Measurements from ENCODE around the gene NNMT.
"Not testable (repeated sequence)": the region's sequence is repeated elsewhere in the genome, so short reads cannot be mapped to it uniquely, and the experiment has no call there.

NNMT gene

DNA sequence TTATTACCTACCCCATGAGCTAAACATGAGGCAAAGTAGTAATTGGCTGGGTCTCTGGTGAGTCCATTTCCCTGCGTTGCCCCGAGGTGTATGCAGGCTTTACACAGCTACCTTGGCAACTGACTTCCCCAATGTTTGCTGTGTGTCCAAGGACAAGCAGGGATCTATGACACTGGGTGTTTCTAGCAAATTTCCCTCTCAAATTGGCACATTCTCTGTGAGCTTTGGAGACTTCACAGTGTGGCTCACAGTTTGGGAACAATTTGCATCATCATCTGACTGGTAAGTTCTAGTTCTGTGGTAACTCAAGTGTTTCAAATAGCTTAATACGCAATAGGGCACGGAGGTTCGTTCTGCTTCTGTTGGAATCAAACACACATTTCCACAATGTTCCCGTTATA is 12.5 kb downstream of the NNMT start:
- no peak for DNase-seq (ENCODE audit: low read depth, low spot score)

- DNase-seq (ENCODE audit: low read depth, low spot score): no peak
Measured at GRCh38 chr11:114309517-114309916, 13.3 kb downstream of the NNMT start.

DNA sequence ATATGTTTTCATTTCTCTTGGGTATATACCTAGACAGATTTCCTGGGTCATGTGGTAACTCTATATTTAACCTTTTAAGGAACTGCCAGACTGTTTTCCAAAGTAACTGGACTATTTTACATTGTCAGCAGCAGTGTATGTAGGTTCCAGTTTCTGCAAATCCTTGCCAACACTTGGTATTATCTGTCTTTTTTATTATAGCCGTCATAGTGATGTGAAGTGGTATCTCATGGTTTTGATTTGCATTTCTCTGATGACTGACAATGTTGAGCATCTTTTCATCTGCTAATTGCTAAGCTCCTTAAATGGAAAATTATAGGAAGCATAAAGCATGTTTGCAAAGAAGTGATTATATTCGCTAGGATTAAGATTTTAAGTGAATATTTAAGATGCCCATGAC is 13.9 kb downstream of the NNMT start:
- DNase-seq (ENCODE audit: low read depth, low spot score): no peak

DNA sequence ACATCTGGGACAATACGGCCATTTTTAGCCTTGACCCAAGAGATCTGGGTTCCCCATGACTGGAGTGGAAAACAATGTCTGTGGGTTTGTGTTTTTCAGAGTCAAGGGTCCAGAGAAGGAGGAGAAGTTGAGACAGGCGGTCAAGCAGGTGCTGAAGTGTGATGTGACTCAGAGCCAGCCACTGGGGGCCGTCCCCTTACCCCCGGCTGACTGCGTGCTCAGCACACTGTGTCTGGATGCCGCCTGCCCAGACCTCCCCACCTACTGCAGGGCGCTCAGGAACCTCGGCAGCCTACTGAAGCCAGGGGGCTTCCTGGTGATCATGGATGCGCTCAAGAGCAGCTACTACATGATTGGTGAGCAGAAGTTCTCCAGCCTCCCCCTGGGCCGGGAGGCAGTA is 15.7 kb downstream of the NNMT start:
- DNase-seq (ENCODE audit: low read depth, low spot score): no peak

DNA sequence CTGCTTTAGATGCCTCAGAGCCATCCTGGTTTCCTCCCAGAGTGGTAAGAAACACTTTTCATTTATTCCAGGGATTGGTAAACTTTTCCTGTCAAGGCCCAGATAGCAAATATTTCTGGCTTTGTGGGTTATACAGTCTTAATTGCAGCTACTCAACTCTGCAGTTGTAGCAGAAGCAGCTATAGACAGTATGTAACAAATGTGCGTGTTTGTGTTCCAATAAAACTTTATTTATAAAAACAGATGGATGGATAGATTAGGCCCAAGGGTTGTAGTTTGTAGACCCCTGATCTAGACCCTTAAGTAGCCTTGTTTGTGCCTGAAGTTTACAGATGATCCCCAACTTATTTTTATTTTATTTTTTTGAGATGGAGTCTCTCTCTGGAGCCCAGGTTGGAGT is 17.9 kb downstream of the NNMT start:
- DNase-seq (ENCODE audit: low read depth, low spot score): no peak

- no peak for DNase-seq (ENCODE audit: low read depth, low spot score)
Measured at GRCh38 chr11:114315749-114316368, 19.7 kb downstream of the NNMT start.

- DNase-seq (ENCODE audit: low read depth, low spot score): no peak
Measured at GRCh38 chr11:114316980-114317786, 21.0 kb downstream of the NNMT start.

DNA sequence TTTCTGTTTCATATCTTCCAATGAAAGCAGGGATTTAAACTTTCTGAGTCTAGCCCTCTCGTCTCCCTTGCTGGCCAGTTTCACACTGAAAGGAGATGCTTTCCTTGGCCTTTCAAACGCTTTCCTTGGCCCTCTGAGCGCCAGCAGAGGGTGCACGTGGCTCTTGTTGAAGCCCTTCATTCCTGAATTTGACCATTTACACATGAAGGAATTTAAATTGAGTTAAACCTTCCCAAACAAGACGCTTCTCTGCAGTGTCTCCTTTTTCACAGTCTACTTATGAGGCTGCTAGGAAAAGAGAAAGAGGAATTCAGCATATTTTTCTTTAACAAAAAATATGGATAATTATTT is 21.6 kb downstream of the NNMT start:
- DNase-seq (ENCODE audit: low read depth, low spot score): no peak

GRCh38 chr11:114318361-114318760 is 22.2 kb downstream of the NNMT start:
- DNase-seq (ENCODE audit: low read depth, low spot score): no peak

DNA sequence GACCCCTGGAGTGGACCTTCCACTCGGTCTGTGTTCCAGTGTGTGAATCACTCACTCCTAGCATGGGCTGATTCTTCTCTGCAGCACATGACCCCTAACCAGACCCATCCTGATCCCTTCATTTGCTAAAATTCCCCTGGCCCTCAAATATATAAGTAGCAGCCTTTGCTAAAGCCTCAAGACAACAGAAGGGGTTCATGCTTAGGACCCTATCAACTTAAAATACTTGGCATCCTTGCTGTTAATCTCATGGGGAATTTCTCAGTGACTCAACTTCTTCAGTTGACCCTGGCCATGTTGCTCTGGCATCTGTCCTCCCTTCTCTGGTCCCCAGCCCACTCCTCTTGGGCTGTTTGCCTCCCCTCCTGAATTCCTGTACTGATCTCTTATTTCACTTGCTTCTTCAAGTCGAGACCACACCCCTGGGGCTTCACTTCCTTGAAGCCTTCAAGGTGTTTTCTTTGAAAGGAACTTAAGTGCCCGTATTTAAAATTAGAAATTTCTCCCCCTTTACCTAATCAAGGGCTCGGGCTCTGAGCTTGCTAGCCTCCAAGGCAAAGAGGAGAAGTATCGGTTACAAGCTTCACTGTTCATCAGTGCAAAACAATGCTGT is 23.6 kb downstream of the NNMT start:
- no peak for DNase-seq (ENCODE audit: low read depth, low spot score)

DNA sequence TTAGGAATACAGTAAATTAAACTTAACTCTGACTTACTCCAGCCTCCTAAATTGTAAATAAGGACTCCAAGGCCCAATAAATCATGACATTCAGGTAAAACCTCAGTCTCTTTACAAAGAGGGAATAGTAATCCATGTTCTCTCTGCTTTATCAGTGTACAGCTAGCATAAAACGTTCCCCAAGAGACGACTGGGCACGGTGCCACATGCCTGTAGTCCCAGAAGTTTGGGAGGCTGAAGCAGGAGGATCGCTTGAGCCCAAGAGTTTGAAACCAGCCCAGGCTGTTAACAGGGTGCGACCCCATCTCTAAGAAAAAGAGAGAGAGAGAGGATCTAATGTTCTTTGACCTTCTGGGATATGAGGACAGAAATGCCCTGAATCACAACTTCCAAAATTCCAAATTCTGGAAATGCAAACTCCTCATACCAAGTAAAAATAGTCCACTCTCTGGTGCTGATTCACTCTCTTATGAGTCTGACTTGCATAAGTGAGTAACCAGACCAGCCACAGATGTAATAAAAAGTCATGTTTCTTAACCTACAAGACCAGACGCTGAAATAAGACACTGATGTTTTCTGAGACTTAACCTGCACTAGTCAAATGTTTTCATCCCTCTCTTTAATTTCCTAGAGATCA is 25.5 kb downstream of the NNMT start:
- DNase-seq (ENCODE audit: low read depth, low spot score): no peak

DNA sequence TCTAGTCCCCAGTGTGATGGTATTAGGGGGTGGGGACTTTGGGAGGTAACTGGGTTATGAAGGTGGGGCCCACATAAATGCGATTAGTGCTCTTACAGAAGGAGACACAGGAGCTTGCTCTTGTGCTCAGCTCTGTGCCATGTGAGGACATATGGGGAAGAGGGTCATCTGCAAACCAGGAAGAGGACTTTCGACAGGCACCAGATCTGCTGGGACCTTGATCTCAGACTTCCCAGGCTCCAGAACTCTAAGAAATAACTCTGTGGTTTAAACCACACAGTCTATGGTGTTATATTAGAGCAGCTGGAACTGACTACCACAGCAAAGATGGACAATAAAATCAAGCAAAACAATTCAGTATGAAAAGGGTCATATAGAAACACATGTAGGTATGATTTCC is 26.7 kb downstream of the NNMT start:
- no peak for DNase-seq (ENCODE audit: low read depth, low spot score)

GRCh38 chr11:114326151-114326550 is 30.0 kb downstream of the NNMT start:
- no peak for DNase-seq (ENCODE audit: low read depth, low spot score)

DNA sequence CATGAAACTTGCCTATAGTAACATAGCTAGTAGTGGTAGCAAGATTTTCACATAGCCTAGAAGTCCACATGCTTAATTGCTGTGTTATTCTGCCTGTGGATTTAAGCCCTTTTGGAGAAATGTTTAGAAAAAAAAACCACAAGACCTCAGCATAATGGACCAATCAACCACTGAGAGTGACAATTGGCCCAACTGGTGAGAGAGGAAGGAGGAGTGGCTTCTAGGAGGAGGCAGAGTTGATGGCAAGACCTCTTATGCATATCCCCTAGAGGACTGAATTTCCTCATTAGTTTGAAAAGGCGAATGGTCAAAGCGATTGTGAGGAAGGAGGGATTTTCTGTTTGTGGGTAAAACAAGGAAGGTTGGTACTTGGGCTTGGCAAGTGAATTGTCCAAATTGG is 30.6 kb downstream of the NNMT start:
- no peak for DNase-seq (ENCODE audit: low read depth, low spot score)

DNA sequence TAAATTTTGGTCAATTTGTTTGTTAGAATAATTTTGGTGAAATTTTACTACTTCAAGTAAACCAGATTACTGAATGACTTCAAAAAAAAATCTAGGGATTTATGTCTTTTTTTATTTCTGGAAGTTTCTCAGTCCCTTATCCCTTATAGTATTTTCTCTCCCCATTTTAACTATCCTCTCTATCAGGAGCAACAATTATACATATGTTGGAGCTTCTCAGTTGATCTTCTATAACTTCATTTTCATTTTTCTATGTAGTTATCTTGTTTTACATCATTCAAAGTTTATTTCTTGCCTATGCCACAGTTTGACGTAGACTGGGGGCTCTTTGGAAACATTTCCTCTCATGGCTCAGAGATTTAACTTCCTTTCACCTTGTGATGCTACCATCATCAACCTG is 34.2 kb downstream of the NNMT start:
- DNase-seq (ENCODE audit: low read depth, low spot score): no peak

DNA sequence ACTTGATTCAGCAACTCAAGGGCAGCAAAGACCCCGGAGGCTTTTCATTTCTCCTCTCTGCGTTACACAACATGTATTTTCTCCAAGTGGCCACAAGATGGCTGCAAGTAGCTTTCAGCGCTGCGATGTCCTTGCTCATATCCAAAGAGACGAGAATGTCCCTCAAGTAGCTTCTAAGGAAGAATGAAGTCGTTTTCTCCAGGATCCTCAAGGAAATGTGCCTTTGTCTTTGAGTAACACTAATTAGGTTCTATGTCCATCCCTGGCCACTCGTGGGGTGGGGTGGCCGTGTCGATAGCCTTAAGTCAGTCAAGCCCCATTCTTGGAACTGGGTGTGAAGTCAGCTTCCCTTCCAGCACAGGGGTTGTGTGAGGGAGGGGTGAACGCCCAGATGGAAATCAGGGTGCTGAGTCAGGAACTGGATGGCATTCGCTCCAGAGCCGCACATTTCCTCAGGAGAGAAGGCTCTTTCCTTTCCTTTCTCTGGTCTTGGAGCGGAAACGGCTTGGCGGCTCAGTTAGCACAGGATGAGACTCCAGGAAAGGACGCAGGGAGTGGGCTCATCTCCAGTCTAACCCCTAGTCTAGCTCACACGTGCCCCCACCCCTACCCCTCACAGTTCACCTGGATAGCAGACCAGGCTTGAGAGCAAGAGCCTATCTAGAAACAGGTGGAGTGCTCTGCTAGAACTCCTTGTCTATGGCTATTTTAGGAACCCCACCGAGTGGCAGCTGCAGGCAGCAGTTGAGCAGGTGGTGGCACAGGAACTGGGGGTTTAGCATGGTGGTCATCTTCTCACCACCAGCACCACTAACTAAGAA is 44.3 kb downstream of the NNMT start:
- no peak for DNase-seq (ENCODE audit: low read depth, low spot score)

DNA sequence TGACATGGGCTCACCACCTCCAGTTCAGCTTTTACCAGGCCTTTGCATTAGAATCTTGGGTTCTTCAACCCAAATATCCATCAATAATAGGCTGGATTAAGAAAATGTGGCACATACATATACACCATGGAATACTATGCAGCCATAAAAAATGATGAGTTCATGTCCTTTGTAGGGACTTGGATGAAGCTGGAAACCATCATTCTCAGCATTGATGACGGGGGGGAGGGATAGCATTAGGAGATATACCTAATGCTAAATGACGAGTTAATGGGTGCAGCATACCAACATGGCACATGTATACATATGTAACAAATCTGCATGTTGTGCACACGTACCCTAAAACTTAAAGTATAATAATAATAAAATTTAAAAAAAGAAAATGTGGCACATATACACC is 45.5 kb downstream of the NNMT start:
- not testable (repeated sequence) for DNase-seq (ENCODE audit: low read depth, low spot score)

DNA sequence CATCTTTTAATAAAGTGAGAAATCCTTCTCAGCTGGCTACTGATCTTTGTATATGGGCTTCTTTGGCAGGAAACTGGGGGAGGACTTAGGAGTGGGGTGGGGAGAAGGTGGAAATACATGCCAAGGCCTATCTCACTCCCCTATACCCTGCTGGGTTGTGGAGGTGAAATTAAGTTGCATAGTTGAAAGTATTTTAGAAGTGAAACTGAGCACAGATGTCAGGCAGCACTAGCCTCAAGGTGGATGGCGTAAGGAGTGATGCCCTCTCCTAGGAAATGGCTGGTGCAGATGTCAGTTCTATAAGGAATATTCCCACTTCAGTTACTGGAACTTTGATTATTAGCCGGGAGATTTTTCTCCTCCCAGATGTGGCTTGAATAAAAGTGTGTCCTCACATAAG is 46.3 kb downstream of the NNMT start:
- no peak for DNase-seq (ENCODE audit: low read depth, low spot score)

DNA sequence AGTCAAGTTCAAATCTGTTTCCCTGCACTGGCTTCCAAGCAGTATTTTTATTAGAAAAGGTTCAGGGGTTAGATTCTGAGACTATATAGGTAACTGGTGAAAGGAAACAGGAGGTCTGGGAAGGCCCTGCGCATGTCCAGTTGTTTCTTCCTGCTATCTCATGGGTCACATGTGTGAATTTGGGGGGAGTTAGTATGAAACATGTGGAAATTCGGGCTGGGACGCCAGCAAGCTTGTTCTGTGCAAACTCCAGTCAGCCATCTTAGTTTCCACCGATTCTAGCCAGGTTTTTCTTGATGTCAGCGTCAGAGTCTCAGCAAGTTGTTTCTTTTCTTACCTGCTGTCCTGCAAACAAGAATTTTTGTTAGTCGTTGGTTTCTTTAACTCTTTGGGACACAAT is 46.8 kb downstream of the NNMT start:
- DNase-seq (ENCODE audit: low read depth, low spot score): no peak

DNA sequence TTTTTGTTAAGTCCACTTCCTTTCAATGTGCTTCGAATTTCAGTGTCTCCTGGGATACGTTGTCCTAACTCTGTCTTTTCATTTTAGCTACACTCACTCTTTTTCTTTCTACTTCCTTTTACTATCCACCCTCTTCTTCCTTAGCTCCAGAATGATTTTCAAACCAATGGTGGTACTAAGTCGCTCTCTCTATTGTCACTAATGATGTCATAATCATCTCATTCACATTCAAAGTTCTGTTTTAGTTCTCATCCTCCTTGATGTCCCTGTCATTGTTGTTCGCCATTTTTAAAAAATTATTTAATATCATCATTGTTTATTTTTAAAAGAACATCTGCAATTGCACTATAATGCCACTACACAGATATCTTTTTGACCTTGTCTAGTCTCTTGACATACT is 47.3 kb downstream of the NNMT start:
- DNase-seq (ENCODE audit: low read depth, low spot score): no peak

DNA sequence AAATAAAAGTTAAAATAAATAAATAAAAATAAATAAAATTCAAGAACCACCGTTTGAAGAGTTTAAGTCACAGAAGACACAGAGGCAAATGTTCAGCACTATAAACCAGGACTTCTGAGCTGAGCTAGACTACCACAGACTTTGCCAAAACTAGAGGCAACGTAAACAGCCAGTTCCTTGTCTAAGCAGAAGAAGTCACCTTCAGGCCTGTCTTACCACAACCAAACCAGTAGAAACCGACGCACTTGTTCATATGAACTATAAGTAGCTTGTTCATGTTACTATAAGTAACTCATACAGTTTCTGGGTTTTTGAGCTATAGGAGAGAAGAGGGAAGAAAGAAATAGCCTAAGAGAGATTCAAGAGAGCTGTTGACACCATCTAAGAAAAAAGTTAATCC is 48.3 kb downstream of the NNMT start:
- DNase-seq (ENCODE audit: low read depth, low spot score): no peak

Measured in activated CD4-positive, CD25-positive, alpha-beta regulatory T cell treated with anti-CD3 and anti-CD28 coated beads, Interleukin-2, amount 50 U/mL, for 16 hours (primary cell).